Measurements from ENCODE around the gene PLCD1.

Gene PLCD1

DNA sequence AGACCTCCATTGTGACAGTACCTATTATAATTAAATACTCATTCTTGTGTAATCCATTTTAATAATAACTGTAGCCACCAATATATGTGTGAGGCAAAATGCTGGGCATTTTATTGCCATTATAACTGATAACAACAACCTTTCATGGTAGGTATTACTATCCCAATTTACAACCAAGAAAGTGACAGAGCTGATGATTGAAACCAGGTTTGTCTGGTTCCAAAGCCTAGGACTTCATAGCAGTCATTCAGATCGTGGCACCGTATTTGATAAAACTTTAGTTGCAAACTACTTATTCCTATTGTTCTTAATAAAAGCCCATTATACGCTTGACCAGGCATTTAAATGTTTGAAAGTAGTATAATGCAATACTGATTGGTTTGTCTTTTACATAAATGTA lies 65.3 kb downstream of the PLCD1 start:
- no peak for DNase-seq
- ATAC-seq: no peak

GRCh38 chr3:37963635-37964034 lies 65.8 kb downstream of the PLCD1 start:
- ATAC-seq (no peak), DNase-seq (no peak)

GRCh38 chr3:37963016-37963415 lies 66.4 kb downstream of the PLCD1 start:
- DNase-seq: no peak
- no peak for ATAC-seq

GRCh38 chr3:37961622-37962431 lies 67.6 kb downstream of the PLCD1 start:
- ATAC-seq: no peak
- DNase-seq: no peak

GRCh38 chr3:37957539-37957936 lies 71.9 kb downstream of the PLCD1 start:
- no peak for DNase-seq
- ATAC-seq: no peak
